ENCODE results near the gene CLEC14A. TPM values are rescaled to one million over a fixed set of nuclear protein-coding genes. Genes with fewer than 3 reads are reported as not detected.

CLEC14A gene
- total and polyA plus RNA-seq, 5 donors from 2014 or later: not detected

GRCh38 chr14:38243696-38244240, 12.1 kb downstream of the CLEC14A start:
- Mint-ChIP-seq H3K4me1 (no peaks in the 10 kb centered on the region), H3K4me3 (no peak overlapping the region), H3K9me3 (peaks cover 0 to 3% (median 0%) of the 10 kb centered on the region in 7 donors), H3K27ac (no peak overlapping the region), H3K27me3 (peaks cover 6% of the 10 kb centered on the region), H3K36me3 (no peaks in the 10 kb centered on the region)
- no peak for DNase-seq
- H3K27me3 ChIP-seq (ENCODE audit: control insufficient read depth, insufficient read depth, low read length): no peaks in the 10 kb centered on the region
- no peak for ATAC-seq (ENCODE audit: low read depth in 2 of 2)
- no peak overlapping the region for H3K4me3 ChIP-seq (ENCODE audit: low read depth, low read length)
- no peaks in the 10 kb centered on the region for H3K36me3 ChIP-seq (ENCODE audit: control insufficient read depth, insufficient read depth, low read length)
- H3K9me3 ChIP-seq (ENCODE audit: control insufficient read depth in 2 of 2, low read length in 2 of 2): no peaks in the 10 kb centered on the region
- no peaks in the 10 kb centered on the region for H3K4me1 ChIP-seq (ENCODE audit: control insufficient read depth, insufficient read depth, low read length, poor library complexity, severe bottlenecking)
- no peak overlapping the region for H3K27ac ChIP-seq (ENCODE audit: insufficient read depth, low read length, poor library complexity, severe bottlenecking)

- Mint-ChIP-seq H3K27me3 (peaks cover 7% of the 10 kb centered on the region), H3K4me3 (no peak overlapping the region), H3K27ac (no peak overlapping the region), H3K4me1 (no peaks in the 10 kb centered on the region), H3K36me3 (no peaks in the 10 kb centered on the region), H3K9me3 (peaks cover 0 to 1% (median 0%) of the 10 kb centered on the region in 7 donors)
- no peak overlapping the region for H3K4me3 ChIP-seq (ENCODE audit: low read depth, low read length)
- H3K36me3 ChIP-seq (ENCODE audit: control insufficient read depth, insufficient read depth, low read length): no peaks in the 10 kb centered on the region
- no peak for DNase-seq
- no peaks in the 10 kb centered on the region for H3K4me1 ChIP-seq (ENCODE audit: control insufficient read depth, insufficient read depth, low read length, poor library complexity, severe bottlenecking)
- no peaks in the 10 kb centered on the region for H3K27me3 ChIP-seq (ENCODE audit: control insufficient read depth, insufficient read depth, low read length)
- ATAC-seq (ENCODE audit: low read depth in 2 of 2): no peak
- no peak overlapping the region for H3K27ac ChIP-seq (ENCODE audit: insufficient read depth, low read length, poor library complexity, severe bottlenecking)
- H3K9me3 ChIP-seq (ENCODE audit: control insufficient read depth in 2 of 2, low read length in 2 of 2): no peaks in the 10 kb centered on the region
Observed at GRCh38 chr14:38238878-38239277, 17.0 kb downstream of the CLEC14A start.

GRCh38 chr14:38238332-38238731, 17.6 kb downstream of the CLEC14A start:
- no peaks in the 10 kb centered on the region for H3K36me3 Mint-ChIP-seq
- peaks cover 7% of the 10 kb centered on the region for H3K27me3 Mint-ChIP-seq
- no peaks in the 10 kb centered on the region for H3K4me1 Mint-ChIP-seq
- no peaks in the 10 kb centered on the region for H3K4me1 ChIP-seq (ENCODE audit: control insufficient read depth, insufficient read depth, low read length, poor library complexity, severe bottlenecking)
- H3K9me3 Mint-ChIP-seq: peaks cover 0 to 1% (median 0%) of the 10 kb centered on the region in 7 donors
- no peak for DNase-seq
- no peaks in the 10 kb centered on the region for H3K36me3 ChIP-seq (ENCODE audit: control insufficient read depth, insufficient read depth, low read length)
- H3K27ac ChIP-seq (ENCODE audit: insufficient read depth, low read length, poor library complexity, severe bottlenecking): no peak overlapping the region
- ATAC-seq (ENCODE audit: low read depth in 2 of 2): no peak
- H3K27me3 ChIP-seq (ENCODE audit: control insufficient read depth, insufficient read depth, low read length): no peaks in the 10 kb centered on the region
- H3K4me3 Mint-ChIP-seq: no peak overlapping the region
- no peaks in the 10 kb centered on the region for H3K9me3 ChIP-seq (ENCODE audit: control insufficient read depth in 2 of 2, low read length in 2 of 2)
- H3K4me3 ChIP-seq (ENCODE audit: low read depth, low read length): no peak overlapping the region
- H3K27ac Mint-ChIP-seq: no peak overlapping the region

GRCh38 chr14:38233218-38233617, 22.7 kb downstream of the CLEC14A start:
- Mint-ChIP-seq H3K4me1 (no peaks in the 10 kb centered on the region), H3K4me3 (no peak overlapping the region), H3K27me3 (peaks cover 7% of the 10 kb centered on the region), H3K27ac (no peak overlapping the region), H3K36me3 (no peaks in the 10 kb centered on the region), H3K9me3 (no peaks in the 10 kb centered on the region)
- no peaks in the 10 kb centered on the region for H3K4me1 ChIP-seq (ENCODE audit: control insufficient read depth, insufficient read depth, low read length, poor library complexity, severe bottlenecking)
- no peak overlapping the region for H3K4me3 ChIP-seq (ENCODE audit: low read depth, low read length)
- no peak for ATAC-seq (ENCODE audit: low read depth in 2 of 2)
- peaks cover 2% of the 10 kb centered on the region for H3K27me3 ChIP-seq (ENCODE audit: control insufficient read depth, insufficient read depth, low read length)
- no peak for DNase-seq
- no peak overlapping the region for H3K27ac ChIP-seq (ENCODE audit: insufficient read depth, low read length, poor library complexity, severe bottlenecking)
- H3K9me3 ChIP-seq (ENCODE audit: control insufficient read depth in 2 of 2, low read length in 2 of 2): no peaks in the 10 kb centered on the region
- no peaks in the 10 kb centered on the region for H3K36me3 ChIP-seq (ENCODE audit: control insufficient read depth, insufficient read depth, low read length)

- Mint-ChIP-seq H3K4me3 (no peak overlapping the region), H3K9me3 (peaks cover 0 to 4% (median 0%) of the 10 kb centered on the region in 7 donors), H3K36me3 (no peaks in the 10 kb centered on the region), H3K27ac (no peak overlapping the region), H3K27me3 (peaks cover 6% of the 10 kb centered on the region), H3K4me1 (no peaks in the 10 kb centered on the region)
- Histone ChIP-seq H3K9me3 (ENCODE audit: control insufficient read depth in 2 of 2, low read length in 2 of 2) (no peaks in the 10 kb centered on the region), H3K36me3 (ENCODE audit: control insufficient read depth, insufficient read depth, low read length) (no peaks in the 10 kb centered on the region), H3K27me3 (ENCODE audit: control insufficient read depth, insufficient read depth, low read length) (peaks cover 5% of the 10 kb centered on the region), H3K4me3 (ENCODE audit: low read depth, low read length) (no peak overlapping the region), H3K4me1 (ENCODE audit: control insufficient read depth, insufficient read depth, low read length, poor library complexity, severe bottlenecking) (no peaks in the 10 kb centered on the region), H3K27ac (ENCODE audit: insufficient read depth, low read length, poor library complexity, severe bottlenecking) (no peak overlapping the region)
- ATAC-seq (ENCODE audit: low read depth in 2 of 2) (no peak), DNase-seq (no peak)
Observed at GRCh38 chr14:38226366-38226765, 29.5 kb downstream of the CLEC14A start.

GRCh38 chr14:38225946-38226345, 29.9 kb downstream of the CLEC14A start:
- Histone ChIP-seq H3K9me3 (ENCODE audit: control insufficient read depth in 2 of 2, low read length in 2 of 2) (no peaks in the 10 kb centered on the region), H3K27ac (ENCODE audit: insufficient read depth, low read length, poor library complexity, severe bottlenecking) (no peak overlapping the region), H3K4me1 (ENCODE audit: control insufficient read depth, insufficient read depth, low read length, poor library complexity, severe bottlenecking) (no peaks in the 10 kb centered on the region), H3K36me3 (ENCODE audit: control insufficient read depth, insufficient read depth, low read length) (no peaks in the 10 kb centered on the region), H3K27me3 (ENCODE audit: control insufficient read depth, insufficient read depth, low read length) (peaks cover 5% of the 10 kb centered on the region), H3K4me3 (ENCODE audit: low read depth, low read length) (no peak overlapping the region)
- H3K27me3 Mint-ChIP-seq: peaks cover 6% of the 10 kb centered on the region
- peaks cover 0 to 4% (median 0%) of the 10 kb centered on the region in 7 donors for H3K9me3 Mint-ChIP-seq
- no peak overlapping the region for H3K4me3 Mint-ChIP-seq
- ATAC-seq (ENCODE audit: low read depth in 2 of 2) (no peak), DNase-seq (no peak)
- H3K4me1 Mint-ChIP-seq: no peaks in the 10 kb centered on the region
- no peak overlapping the region for H3K27ac Mint-ChIP-seq
- no peaks in the 10 kb centered on the region for H3K36me3 Mint-ChIP-seq

- no peaks in the 10 kb centered on the region for H3K36me3 Mint-ChIP-seq
- H3K4me3 Mint-ChIP-seq: no peak overlapping the region
- H3K9me3 Mint-ChIP-seq: peaks cover 0 to 4% (median 0%) of the 10 kb centered on the region in 7 donors
- Histone ChIP-seq H3K4me3 (ENCODE audit: low read depth, low read length) (no peak overlapping the region), H3K27ac (ENCODE audit: insufficient read depth, low read length, poor library complexity, severe bottlenecking) (no peak overlapping the region), H3K9me3 (ENCODE audit: control insufficient read depth in 2 of 2, low read length in 2 of 2) (no peaks in the 10 kb centered on the region), H3K36me3 (ENCODE audit: control insufficient read depth, insufficient read depth, low read length) (no peaks in the 10 kb centered on the region), H3K27me3 (ENCODE audit: control insufficient read depth, insufficient read depth, low read length) (peaks cover 5% of the 10 kb centered on the region), H3K4me1 (ENCODE audit: control insufficient read depth, insufficient read depth, low read length, poor library complexity, severe bottlenecking) (no peaks in the 10 kb centered on the region)
- H3K4me1 Mint-ChIP-seq: no peaks in the 10 kb centered on the region
- no peak for DNase-seq
- ATAC-seq (ENCODE audit: low read depth in 2 of 2): no peak
- no peak overlapping the region for H3K27ac Mint-ChIP-seq
- peaks cover 6% of the 10 kb centered on the region for H3K27me3 Mint-ChIP-seq
Observed at GRCh38 chr14:38224338-38224737, 31.6 kb downstream of the CLEC14A start.

- H3K27ac Mint-ChIP-seq: no peak overlapping the region
- no peak overlapping the region for H3K4me3 Mint-ChIP-seq
- Histone ChIP-seq H3K9me3 (ENCODE audit: control insufficient read depth in 2 of 2, low read length in 2 of 2) (no peaks in the 10 kb centered on the region), H3K27me3 (ENCODE audit: control insufficient read depth, insufficient read depth, low read length) (peaks cover 1% of the 10 kb centered on the region), H3K4me3 (ENCODE audit: low read depth, low read length) (no peak overlapping the region), H3K27ac (ENCODE audit: insufficient read depth, low read length, poor library complexity, severe bottlenecking) (no peak overlapping the region), H3K36me3 (ENCODE audit: control insufficient read depth, insufficient read depth, low read length) (no peaks in the 10 kb centered on the region), H3K4me1 (ENCODE audit: control insufficient read depth, insufficient read depth, low read length, poor library complexity, severe bottlenecking) (no peaks in the 10 kb centered on the region)
- no peak for DNase-seq
- no peaks in the 10 kb centered on the region for H3K4me1 Mint-ChIP-seq
- H3K9me3 Mint-ChIP-seq: peaks cover 0 to 2% (median 0%) of the 10 kb centered on the region in 7 donors
- H3K36me3 Mint-ChIP-seq: no peaks in the 10 kb centered on the region
- peaks cover 18% of the 10 kb centered on the region for H3K27me3 Mint-ChIP-seq
- ATAC-seq (ENCODE audit: low read depth in 2 of 2): no peak
Observed at GRCh38 chr14:38221077-38221476, 34.8 kb downstream of the CLEC14A start.

All from CD4-positive, CD25-positive, alpha-beta regulatory T cell (primary cell).